H1 (cell line): ENCODE data around the gene TBC1D22A. TPM values are rescaled to one million over a fixed set of nuclear protein-coding genes. Genes with fewer than 3 reads are reported as not detected.

Experiments
- CREB1 ChIP-seq: IDR thresholded peaks from 2 replicates; pipeline ENCODE4 v1.6.1; 2012; ENCODE audit warnings: inconsistent platforms
- EGR1 ChIP-seq: IDR thresholded peaks from 2 replicates; pipeline ENCODE4 v1.6.1; 2011; ENCODE audit warnings: low read depth, low read length, borderline replicate concordance
- polyA plus RNA-seq, 7 experiments: library from polyadenylated mRNA; depleted of rRNA in 3 of 7; stranded (reverse) in 5 of 7; unstranded in 2 of 7; fragments of >200 nt in 5 of 7; fragments of 200-250 nt in 2 of 7; gene quantifications; 1 replicate in 5 of 7; 2 replicates in 1 of 7; 4 replicates in 1 of 7; pipeline versions ENCODE4 v1.2.1 to v1.2.3, GENCODE V29; 2011 to 2013; ENCODE audit warnings: missing spikeins in 2 of 7, mixed read lengths in 2 of 7
- total RNA-seq: library from RNA; stranded (reverse); fragmentation: NEBNext Ultra II Directional; extraction: Animal tissue kit (Norgen Biotek cat#: 25700); gene quantifications from 2 replicates; pipeline ENCODE4 v1.2.1, GENCODE V29; 2021

Gene TBC1D22A
- total and polyA plus RNA-seq, 2 of the 8 experiments (the other 6 are each of a cell fraction or from before 2014, with no cell fraction given), result 11.9 to 18.4 TPM

GRCh38 chr22:47076758-47077157 is 314.3 kb downstream of the TBC1D22A start (continued):
- no peak for TF ChIP-seq EGR1
- TF ChIP-seq CREB1, result no peak
